ENCODE measurements around the gene PPP1R2.

DNA sequence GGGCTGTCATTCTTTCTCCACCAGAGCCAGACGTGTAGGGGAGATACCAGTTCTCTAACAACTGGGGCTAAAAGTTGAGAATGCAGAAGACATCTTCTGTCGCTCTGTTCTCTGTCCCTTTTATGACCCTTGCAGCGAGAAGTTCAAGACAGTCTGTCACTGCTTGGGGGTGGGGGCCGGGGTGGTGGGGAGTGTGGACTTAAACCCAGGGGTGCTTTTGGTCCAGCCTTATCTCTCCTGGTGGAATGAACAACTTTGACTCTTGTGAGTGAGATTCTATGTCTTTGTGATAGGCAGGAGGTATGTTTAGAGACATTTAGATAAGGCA is 41.4 kb upstream of the PPP1R2 start:
- TF ChIP-seq TARDBP (IDR thresholded peaks at IDR 0.05) (no peak), FOXM1 (IDR thresholded peaks at IDR 0.05; ENCODE audit: borderline replicate concordance) (no peak), FOXA1 (IDR thresholded peaks at IDR 0.05) (no peak), ARNT (IDR thresholded peaks at IDR 0.05) (no peak)

Measured in HEK293T (cell line).